Measurements from ENCODE around the gene PTPRR.

The PTPRR gene

DNA sequence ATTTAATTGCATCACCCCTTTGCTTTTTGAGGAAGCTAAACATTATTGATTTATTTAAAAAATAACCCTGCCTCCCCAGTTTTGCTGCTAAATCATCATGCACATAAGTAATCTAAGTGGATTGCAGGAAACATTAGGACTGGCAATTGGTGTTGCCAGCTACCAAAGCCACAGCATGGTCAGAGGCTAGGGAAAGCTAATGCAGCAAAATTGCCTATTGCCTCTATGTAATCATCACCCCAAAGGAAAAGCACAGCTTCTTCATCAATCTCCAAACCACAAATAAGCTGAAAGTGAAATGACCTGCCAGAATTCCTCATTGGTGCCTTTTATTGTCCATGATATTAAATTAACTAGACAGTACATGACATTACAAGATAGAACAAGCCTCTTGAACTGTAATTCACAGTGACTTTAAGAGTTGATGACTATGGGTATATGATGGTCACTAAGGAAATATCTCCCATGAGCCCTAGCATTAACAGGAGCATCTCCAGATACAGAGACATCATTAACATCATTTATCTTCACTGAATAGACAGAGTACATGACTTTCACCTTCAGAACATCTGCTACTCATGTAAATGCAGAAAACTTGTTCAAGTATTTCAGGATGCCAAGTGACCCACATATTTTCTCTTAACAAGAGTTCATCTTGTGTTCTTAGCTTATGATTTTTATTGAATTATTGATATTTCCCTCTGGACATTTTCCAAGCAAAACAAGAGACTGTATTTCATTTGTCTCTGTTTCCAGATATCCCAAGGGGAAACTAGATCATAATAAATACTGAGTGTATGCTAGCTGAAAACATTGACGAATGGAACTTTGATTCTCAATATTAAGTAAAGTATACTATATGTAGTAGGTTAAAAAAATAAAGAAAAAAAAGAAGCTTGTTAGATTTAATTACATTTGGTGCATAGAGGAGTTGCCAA, 29.4 kb downstream of the PTPRR start:
- DNase-seq (ENCODE audit: low spot score in 2 of 2) (no peak), ATAC-seq (replicated peaks; ENCODE audit: extremely low read depth, poor library complexity, severe bottlenecking) (no peak)
- H3K27ac Mint-ChIP-seq (ENCODE audit: low read depth): no peak overlapping the region
- peaks cover 8% of the 10 kb centered on the region for H3K9me3 Mint-ChIP-seq
- H3K27me3 Mint-ChIP-seq: no peaks in the 10 kb centered on the region
- H3K4me3 Mint-ChIP-seq: no peak overlapping the region
- H3K4me1 Mint-ChIP-seq: no peaks in the 10 kb centered on the region
- H3K36me3 Mint-ChIP-seq (ENCODE audit: insufficient read depth): no peaks in the 10 kb centered on the region

DNA sequence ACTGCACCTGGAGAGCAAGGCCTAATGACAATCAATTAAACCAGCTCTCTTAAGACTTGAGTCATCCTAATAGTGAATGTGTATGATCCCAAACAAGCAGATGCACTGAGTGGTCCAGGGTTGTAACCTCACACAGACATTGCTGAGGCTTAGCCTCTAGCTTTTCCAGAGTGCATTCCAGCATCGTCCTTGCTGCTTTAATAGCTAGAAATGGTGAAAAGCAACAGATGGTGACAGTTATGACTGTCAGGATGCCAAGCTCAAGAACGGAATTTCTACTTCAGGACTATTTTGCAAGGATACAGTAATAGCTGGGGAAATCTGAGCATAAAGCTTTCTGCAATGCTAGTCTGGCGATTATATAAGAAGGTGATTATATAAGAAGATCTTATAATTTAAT, 34.6 kb downstream of the PTPRR start:
- DNase-seq (ENCODE audit: low spot score in 2 of 2) (no peak), ATAC-seq (replicated peaks; ENCODE audit: extremely low read depth, poor library complexity, severe bottlenecking) (no peak)
- Mint-ChIP-seq H3K9me3 (peaks cover 12% of the 10 kb centered on the region), H3K27ac (ENCODE audit: low read depth) (no peak overlapping the region), H3K4me1 (no peaks in the 10 kb centered on the region), H3K4me3 (no peak overlapping the region), H3K36me3 (ENCODE audit: insufficient read depth) (no peaks in the 10 kb centered on the region), H3K27me3 (no peaks in the 10 kb centered on the region)

DNA sequence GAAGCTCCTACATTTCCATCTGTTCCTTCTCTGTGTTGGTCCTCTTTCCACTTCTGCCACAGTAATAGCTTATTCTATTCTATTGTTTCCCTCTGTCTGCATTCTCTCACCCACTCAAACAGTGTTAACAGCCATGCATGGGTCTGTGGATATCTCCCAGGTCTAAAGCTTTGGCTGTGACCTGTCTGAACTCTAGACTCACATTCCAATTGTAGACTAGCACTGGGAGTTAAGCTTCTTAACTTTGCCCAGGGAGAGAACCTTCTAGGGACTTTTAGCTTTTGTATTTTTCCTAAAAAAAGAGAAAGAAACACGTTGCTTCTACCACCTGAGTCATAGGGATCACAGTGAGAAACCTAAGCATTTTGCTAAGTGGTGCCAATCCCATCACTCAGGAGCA, 36.7 kb downstream of the PTPRR start:
- no peak overlapping the region for H3K4me3 Mint-ChIP-seq
- no peak for ATAC-seq (replicated peaks; ENCODE audit: extremely low read depth, poor library complexity, severe bottlenecking)
- no peak overlapping the region for H3K27ac Mint-ChIP-seq (ENCODE audit: low read depth)
- H3K36me3 Mint-ChIP-seq (ENCODE audit: insufficient read depth): no peaks in the 10 kb centered on the region
- H3K9me3 Mint-ChIP-seq: peaks cover 5% of the 10 kb centered on the region
- no peaks in the 10 kb centered on the region for H3K4me1 Mint-ChIP-seq
- H3K27me3 Mint-ChIP-seq: no peaks in the 10 kb centered on the region
- DNase-seq (ENCODE audit: low spot score in 2 of 2): no peak

DNA sequence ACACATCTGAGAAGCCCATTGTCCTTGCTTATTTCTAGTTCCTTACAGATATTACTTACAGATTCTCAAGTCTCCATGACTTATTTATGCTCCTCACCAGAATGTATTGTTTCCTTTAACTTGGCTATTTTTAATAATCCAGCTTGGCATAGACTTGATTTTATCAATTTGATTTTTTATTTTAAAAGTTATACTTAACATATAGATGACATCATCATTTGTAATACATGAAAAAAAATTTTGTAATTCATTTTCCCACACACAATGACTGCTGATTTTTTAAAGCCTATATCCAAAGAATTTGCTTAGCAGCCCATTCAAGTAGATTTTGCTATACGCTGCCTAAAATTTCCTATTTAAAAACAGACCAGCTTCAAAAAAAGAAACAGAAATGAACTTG, 39.8 kb downstream of the PTPRR start:
- H3K27ac Mint-ChIP-seq (ENCODE audit: low read depth): no peak overlapping the region
- peaks cover 15% of the 10 kb centered on the region for H3K9me3 Mint-ChIP-seq
- H3K36me3 Mint-ChIP-seq (ENCODE audit: insufficient read depth): no peaks in the 10 kb centered on the region
- no peaks in the 10 kb centered on the region for H3K27me3 Mint-ChIP-seq
- DNase-seq (ENCODE audit: low spot score in 2 of 2) (no peak), ATAC-seq (replicated peaks; ENCODE audit: extremely low read depth, poor library complexity, severe bottlenecking) (no peak)
- H3K4me1 Mint-ChIP-seq: no peaks in the 10 kb centered on the region
- H3K4me3 Mint-ChIP-seq: no peak overlapping the region

DNA sequence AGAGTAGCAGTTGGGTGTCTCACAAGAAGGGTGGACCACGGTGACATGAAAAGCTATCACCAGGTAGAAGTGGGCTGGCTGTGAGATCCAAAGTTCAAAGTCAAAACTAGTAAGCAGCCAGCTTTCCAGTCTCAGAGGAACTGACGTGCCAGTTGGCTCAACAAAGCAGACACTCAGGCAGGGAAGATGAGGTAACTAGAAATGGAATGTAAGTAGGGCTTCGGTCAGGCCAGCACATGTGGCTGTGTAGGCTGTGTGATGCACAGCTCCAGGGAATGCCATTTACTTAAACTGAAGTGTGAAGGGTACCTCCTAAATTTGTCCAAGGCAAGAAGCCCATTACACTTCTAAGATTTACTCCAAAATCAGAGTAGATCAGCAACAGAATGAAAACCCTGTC, 43.6 kb downstream of the PTPRR start:
- peaks cover 20% of the 10 kb centered on the region for H3K9me3 Mint-ChIP-seq
- ATAC-seq (replicated peaks; ENCODE audit: extremely low read depth, poor library complexity, severe bottlenecking): no peak
- H3K27ac Mint-ChIP-seq (ENCODE audit: low read depth): no peak overlapping the region
- no peaks in the 10 kb centered on the region for H3K27me3 Mint-ChIP-seq
- no peak overlapping the region for H3K4me3 Mint-ChIP-seq
- DNase-seq (ENCODE audit: low spot score in 2 of 2): no peak
- H3K4me1 Mint-ChIP-seq: no peaks in the 10 kb centered on the region
- no peaks in the 10 kb centered on the region for H3K36me3 Mint-ChIP-seq (ENCODE audit: insufficient read depth)

DNA sequence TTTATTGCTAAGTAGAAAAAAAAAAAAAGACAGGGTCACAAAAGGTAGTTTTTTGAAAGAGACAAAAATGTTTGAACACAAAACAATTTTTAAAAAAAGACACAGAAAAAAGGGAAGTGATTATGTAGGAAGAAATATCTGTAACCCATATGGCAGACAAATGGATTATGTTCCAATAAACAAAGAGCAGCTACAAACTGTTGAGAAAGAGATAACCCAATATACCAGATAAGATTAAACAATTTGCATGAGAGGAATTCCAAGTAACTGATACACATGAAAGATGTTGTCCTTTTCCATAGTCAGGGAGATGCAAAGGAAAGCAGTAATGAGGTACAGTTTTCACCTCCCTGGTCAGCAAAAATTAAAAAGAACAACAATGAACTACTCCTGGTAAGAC, 44.9 kb downstream of the PTPRR start:
- Mint-ChIP-seq H3K27ac (ENCODE audit: low read depth) (no peak overlapping the region), H3K9me3 (peaks cover 15% of the 10 kb centered on the region), H3K4me3 (no peak overlapping the region), H3K4me1 (no peaks in the 10 kb centered on the region), H3K36me3 (ENCODE audit: insufficient read depth) (no peaks in the 10 kb centered on the region), H3K27me3 (no peaks in the 10 kb centered on the region)
- ATAC-seq (replicated peaks; ENCODE audit: extremely low read depth, poor library complexity, severe bottlenecking) (no peak), DNase-seq (ENCODE audit: low spot score in 2 of 2) (no peak)

DNA sequence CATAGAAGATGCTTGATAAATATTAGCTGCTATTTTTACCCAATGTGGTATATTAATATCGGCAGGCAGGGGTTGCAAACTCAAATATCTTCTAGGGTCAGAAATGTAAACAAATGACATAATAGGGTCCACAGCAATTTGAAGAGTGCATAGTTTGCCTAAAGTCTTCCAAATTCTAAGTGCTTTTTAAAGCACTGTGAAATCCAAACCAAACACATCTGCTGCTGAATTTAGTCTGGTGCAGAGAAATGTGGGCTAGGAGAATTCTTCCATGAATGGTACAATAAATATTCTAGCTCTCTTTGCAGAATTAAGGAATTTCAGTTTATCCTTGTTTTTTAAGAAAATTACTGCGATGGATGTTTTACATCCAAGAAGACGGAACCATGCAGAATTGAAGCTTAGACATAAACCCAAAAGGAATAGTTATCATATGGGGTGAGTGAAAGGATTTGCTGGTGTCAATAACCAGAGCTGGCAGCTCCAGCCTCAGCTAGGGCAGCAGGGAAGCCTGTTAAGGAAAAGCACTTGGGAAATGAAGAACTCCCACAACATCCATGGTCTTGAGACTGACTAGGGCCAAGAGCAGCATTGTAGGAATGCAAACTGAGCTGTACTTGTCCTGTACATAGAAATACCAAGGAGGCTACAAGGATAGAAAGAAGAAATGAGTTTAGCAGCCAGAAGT, 65.5 kb downstream of the PTPRR start:
- ATAC-seq (replicated peaks; ENCODE audit: extremely low read depth, poor library complexity, severe bottlenecking) (no peak), DNase-seq (ENCODE audit: low spot score in 2 of 2) (no peak)
- H3K36me3 Mint-ChIP-seq (ENCODE audit: insufficient read depth): no peaks in the 10 kb centered on the region
- H3K27ac Mint-ChIP-seq (ENCODE audit: low read depth): no peak overlapping the region
- H3K27me3 Mint-ChIP-seq: no peaks in the 10 kb centered on the region
- H3K9me3 Mint-ChIP-seq: no peaks in the 10 kb centered on the region
- H3K4me3 Mint-ChIP-seq: no peak overlapping the region
- H3K4me1 Mint-ChIP-seq: no peaks in the 10 kb centered on the region

DNA sequence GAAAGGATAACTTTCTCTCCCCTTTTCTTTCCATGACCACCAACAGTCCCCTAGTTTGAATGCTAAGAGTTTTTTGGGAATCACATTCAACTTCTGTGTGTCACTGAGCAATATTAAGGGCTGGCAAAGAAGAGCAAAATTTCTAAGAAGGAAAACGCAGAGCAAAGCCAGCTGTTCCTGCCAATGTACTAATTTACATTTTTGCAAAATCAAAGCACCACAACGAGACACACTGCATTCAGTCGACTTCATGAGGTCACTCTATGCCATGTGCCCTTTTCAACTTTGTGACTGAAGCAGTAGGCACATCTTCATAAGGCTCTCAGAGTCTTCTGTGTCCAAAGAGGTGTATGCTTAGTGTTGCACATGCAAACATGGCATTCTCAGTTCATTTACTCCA, 66.4 kb downstream of the PTPRR start:
- H3K4me1 Mint-ChIP-seq: no peaks in the 10 kb centered on the region
- no peaks in the 10 kb centered on the region for H3K36me3 Mint-ChIP-seq (ENCODE audit: insufficient read depth)
- DNase-seq (ENCODE audit: low spot score in 2 of 2) (no peak), ATAC-seq (replicated peaks; ENCODE audit: extremely low read depth, poor library complexity, severe bottlenecking) (no peak)
- H3K9me3 Mint-ChIP-seq: no peaks in the 10 kb centered on the region
- H3K4me3 Mint-ChIP-seq: no peak overlapping the region
- no peak overlapping the region for H3K27ac Mint-ChIP-seq (ENCODE audit: low read depth)
- H3K27me3 Mint-ChIP-seq: no peaks in the 10 kb centered on the region

DNA sequence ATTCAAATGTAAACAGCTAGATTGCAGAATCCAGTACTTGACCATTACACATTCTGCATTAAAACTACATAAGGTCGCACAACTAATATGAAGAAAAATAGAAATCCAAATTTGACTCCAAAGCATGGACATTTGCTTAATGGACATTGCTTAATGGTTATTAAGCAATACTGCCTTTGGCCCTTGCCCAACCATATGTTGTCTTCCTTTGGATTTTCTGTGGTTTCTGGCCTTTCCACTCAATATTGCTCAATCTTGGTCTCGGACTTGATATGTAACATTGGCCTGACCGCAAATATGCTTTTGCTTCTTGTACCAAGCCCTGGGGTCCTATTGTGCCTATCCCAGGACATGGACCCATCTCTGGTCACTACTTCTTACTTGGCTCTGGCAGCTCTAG, 67.2 kb downstream of the PTPRR start:
- Mint-ChIP-seq H3K27me3 (no peaks in the 10 kb centered on the region), H3K36me3 (ENCODE audit: insufficient read depth) (no peaks in the 10 kb centered on the region), H3K4me3 (no peak overlapping the region), H3K9me3 (no peaks in the 10 kb centered on the region), H3K4me1 (no peaks in the 10 kb centered on the region), H3K27ac (ENCODE audit: low read depth) (no peak overlapping the region)
- DNase-seq (ENCODE audit: low spot score in 2 of 2): no peak
- no peak for ATAC-seq (replicated peaks; ENCODE audit: extremely low read depth, poor library complexity, severe bottlenecking)

DNA sequence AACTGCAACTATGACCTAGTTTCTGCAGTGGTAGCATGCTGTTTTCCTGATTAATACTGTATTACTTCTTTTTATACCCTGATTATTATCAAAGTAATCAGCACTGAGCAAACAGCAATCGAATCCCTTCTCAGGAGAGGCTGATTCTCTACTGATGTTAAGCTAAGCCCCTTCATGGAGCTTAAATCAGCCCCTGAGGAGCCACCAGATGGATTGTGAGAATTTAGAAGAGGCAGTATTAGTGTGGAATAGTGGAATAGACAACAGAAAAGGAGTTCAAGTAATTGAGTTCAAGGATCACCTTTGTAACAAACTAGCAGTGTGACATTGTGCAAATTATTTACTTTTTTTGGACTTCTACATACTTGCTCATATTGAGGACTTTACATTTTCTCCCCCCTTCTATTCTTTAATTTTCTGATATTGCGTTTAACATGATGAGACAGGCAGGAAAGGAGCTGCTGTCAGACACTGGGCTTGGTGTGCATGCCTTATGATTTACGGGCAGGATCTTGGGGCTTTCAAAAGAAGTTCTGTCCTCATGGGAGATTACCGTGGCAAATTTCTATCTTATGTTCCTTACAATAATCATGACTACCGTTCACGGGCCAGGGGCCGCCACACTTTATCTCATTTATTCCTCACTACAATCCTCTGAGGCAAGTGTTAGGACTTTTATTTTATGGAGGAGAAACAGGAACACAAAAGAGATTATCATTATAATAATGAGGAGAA, 68.0 kb downstream of the PTPRR start:
- Mint-ChIP-seq H3K27ac (ENCODE audit: low read depth) (no peak overlapping the region), H3K27me3 (no peaks in the 10 kb centered on the region), H3K4me3 (no peak overlapping the region), H3K36me3 (ENCODE audit: insufficient read depth) (no peaks in the 10 kb centered on the region), H3K4me1 (no peaks in the 10 kb centered on the region), H3K9me3 (no peaks in the 10 kb centered on the region)
- ATAC-seq (replicated peaks; ENCODE audit: extremely low read depth, poor library complexity, severe bottlenecking) (no peak), DNase-seq (ENCODE audit: low spot score in 2 of 2) (no peak)

DNA sequence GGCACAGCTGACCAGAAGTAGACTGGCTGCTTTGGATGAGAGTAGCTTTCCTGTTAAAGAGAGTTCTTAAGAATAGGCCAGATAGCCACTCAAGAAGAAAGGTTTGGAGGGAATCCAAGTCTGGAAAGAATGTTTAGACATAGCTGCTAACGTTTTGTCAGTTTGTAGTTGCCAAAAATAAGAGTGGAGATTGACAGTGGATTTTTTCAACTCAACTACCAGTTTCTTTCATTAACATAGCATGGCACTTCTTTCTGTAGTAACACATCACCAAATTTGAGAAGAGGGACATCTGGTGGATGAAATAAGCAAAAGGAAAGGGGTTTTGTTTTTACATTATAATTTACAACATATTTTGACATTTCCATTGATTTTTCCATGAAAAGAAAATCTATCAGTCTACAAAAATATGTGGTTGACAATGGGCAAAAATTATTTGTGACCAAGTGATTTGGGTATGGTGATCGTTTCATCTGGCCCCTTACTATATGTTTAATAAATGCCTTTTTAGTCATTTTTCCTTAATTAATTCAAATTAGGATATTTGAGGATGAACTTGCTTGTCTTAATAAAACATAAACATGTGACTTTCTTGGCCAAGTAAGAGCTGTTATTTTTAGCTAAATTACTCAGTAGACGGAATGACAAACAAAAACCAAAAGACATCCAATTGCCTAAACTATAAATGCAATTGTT, 71.1 kb downstream of the PTPRR start:
- Mint-ChIP-seq H3K4me1 (no peaks in the 10 kb centered on the region), H3K9me3 (no peaks in the 10 kb centered on the region), H3K27me3 (no peaks in the 10 kb centered on the region), H3K27ac (ENCODE audit: low read depth) (no peak overlapping the region), H3K4me3 (no peak overlapping the region), H3K36me3 (ENCODE audit: insufficient read depth) (no peaks in the 10 kb centered on the region)
- ATAC-seq (replicated peaks; ENCODE audit: extremely low read depth, poor library complexity, severe bottlenecking): no peak
- no peak for DNase-seq (ENCODE audit: low spot score in 2 of 2)

DNA sequence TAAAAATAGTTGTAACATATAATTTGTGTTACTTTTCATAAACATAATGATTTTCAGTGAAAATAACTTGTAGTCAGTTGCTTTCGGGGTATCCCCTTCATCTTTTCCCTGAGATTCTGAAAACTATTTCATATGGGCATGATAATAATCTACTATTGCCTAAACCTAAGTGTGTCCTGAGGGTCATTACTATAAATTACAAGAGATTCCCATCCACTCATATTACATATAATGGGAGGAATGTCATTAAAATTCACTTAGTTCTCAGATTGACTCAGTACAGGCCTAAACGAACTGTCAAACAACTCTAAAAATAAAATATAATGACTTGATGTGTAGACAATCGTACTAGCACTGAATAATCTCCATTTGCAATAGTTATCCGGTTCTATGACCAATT, 72.7 kb downstream of the PTPRR start:
- Mint-ChIP-seq H3K9me3 (no peaks in the 10 kb centered on the region), H3K27ac (ENCODE audit: low read depth) (no peak overlapping the region), H3K4me1 (no peaks in the 10 kb centered on the region), H3K4me3 (no peak overlapping the region), H3K36me3 (ENCODE audit: insufficient read depth) (no peaks in the 10 kb centered on the region), H3K27me3 (no peaks in the 10 kb centered on the region)
- ATAC-seq (replicated peaks; ENCODE audit: extremely low read depth, poor library complexity, severe bottlenecking): no peak
- no peak for DNase-seq (ENCODE audit: low spot score in 2 of 2)

Measured in central memory CD8-positive, alpha-beta T cell (primary cell).